GM23338 (cell line): Measurements from ENCODE around the gene VWC2. TPM values are rescaled to one million over a fixed set of nuclear protein-coding genes. Genes with fewer than 3 reads are reported as not detected.

Experiments used
- ATAC-seq: fragments of 200-7000 bp; cut with Tn5 transposase; 3 replicates; pipeline ENCODE4 v1.9.1; 2020
- DNase-seq: peaks from one replicate; pipeline ENCODE4 v3.0.0-alpha.2; 2015; ENCODE audit warnings: low spot score
- H2AFZ ChIP-seq: fragments of 200-600 bp; sonication (generic); 2 replicates; pipeline ENCODE4 v1.8.0; 2016; ENCODE audit warnings: antibody characterized with exemption, mild to moderate bottlenecking, moderate library complexity
- H3F3A ChIP-seq: fragments of 200-600 bp; sonication (generic); replicated peaks from 2 replicates; pipeline ENCODE4 v1.8.0; 2017; ENCODE audit warnings: antibody characterized with exemption, mixed run types, low read depth
- H3K27ac ChIP-seq: fragments of 200-600 bp; sonication (generic); 2 replicates; pipeline ENCODE4 v1.6.1; 2016; ENCODE audit warnings: low read depth
- H3K27me3 ChIP-seq: fragments of 200-600 bp; sonication (generic); 2 replicates; pipeline ENCODE4 v1.8.0; 2016; ENCODE audit warnings: mild to moderate bottlenecking, mixed run types, moderate library complexity; ENCODE audit not compliant: insufficient read depth
- H3K36me3 ChIP-seq: fragments of 200-600 bp; sonication (generic); 2 replicates; pipeline ENCODE4 v1.8.0; 2016; ENCODE audit warnings: mild to moderate bottlenecking; ENCODE audit not compliant: insufficient read depth
- H3K4me1 ChIP-seq: fragments of 200-600 bp; sonication (generic); 2 replicates; pipeline ENCODE4 v1.8.0; 2016; ENCODE audit warnings: mild to moderate bottlenecking, moderate library complexity; ENCODE audit not compliant: insufficient read depth
- H3K4me2 ChIP-seq: fragments of 200-600 bp; sonication (generic); 2 replicates; pipeline ENCODE4 v1.7.1; 2017; ENCODE audit warnings: mixed run types
- H3K4me3 ChIP-seq: fragments of 200-600 bp; sonication (generic); 2 replicates; pipeline ENCODE4 v1.6.1; 2016; ENCODE audit warnings: mixed run types
- H3K79me2 ChIP-seq: fragments of 200-600 bp; sonication (generic); replicated peaks from 2 replicates; pipeline ENCODE4 v1.8.0; 2017; ENCODE audit warnings: mild to moderate bottlenecking; ENCODE audit not compliant: insufficient read depth
- H3K9me2 ChIP-seq: fragments of 200-600 bp; sonication (generic); 2 replicates; pipeline ENCODE4 v1.8.0; 2017; ENCODE audit not compliant: insufficient read depth
- H4K20me1 ChIP-seq: fragments of 200-600 bp; sonication (generic); replicated peaks from 2 replicates; pipeline ENCODE4 v1.8.0; 2017; ENCODE audit warnings: mild to moderate bottlenecking; ENCODE audit not compliant: insufficient read depth
- H3K27ac Mint-ChIP-seq: 2 replicates; pipeline ENCODE4 v1.8.0; 2020; ENCODE audit warnings: inconsistent platforms, mild to moderate bottlenecking, moderate library complexity, mixed read lengths
- H3K27me3 Mint-ChIP-seq: 3 replicates; pipeline ENCODE4 v1.8.0; 2022; ENCODE audit warnings: low read depth, mild to moderate bottlenecking, moderate library complexity, mixed read lengths, inconsistent platforms; ENCODE audit not compliant: insufficient read depth, poor library complexity
- H3K36me3 Mint-ChIP-seq: 3 replicates; pipeline ENCODE4 v1.8.0; 2021; ENCODE audit warnings: low read depth, mild to moderate bottlenecking, inconsistent platforms, moderate library complexity, mixed read lengths
- H3K4me1 Mint-ChIP-seq: 3 replicates; pipeline ENCODE4 v1.8.0; 2020; ENCODE audit warnings: mild to moderate bottlenecking, inconsistent platforms, mixed read lengths
- H3K4me3 Mint-ChIP-seq: 3 replicates; pipeline ENCODE4 v1.8.0; 2021; ENCODE audit warnings: moderate library complexity, mild to moderate bottlenecking, inconsistent platforms, mixed read lengths
- H3K9me3 Mint-ChIP-seq: 3 replicates; pipeline ENCODE4 v1.8.0; 2020; ENCODE audit warnings: moderate library complexity, mild to moderate bottlenecking, inconsistent platforms, mixed read lengths
- CREB1 ChIP-seq: fragments of 250-450 bp; sonication (Bioruptor Pico); IDR thresholded peaks from 2 replicates; pipeline ENCODE4 v1.5.0; 2020; ENCODE audit warnings: low read depth, mild to moderate bottlenecking, moderate library complexity
- CTCF ChIP-seq, 2 experiments: fragments of 200-600 bp in 1 of 2; sonication (generic) in 1 of 2; conservative IDR thresholded peaks; 2 replicates each; pipeline versions ENCODE4 v1.5.1 to v1.6.1; 2016 to 2017; ENCODE audit warnings: antibody characterized with exemption in 2 of 2, low read depth in 2 of 2, mild to moderate bottlenecking in 2 of 2, moderate library complexity in 1 of 2
- ETS1 ChIP-seq: IDR thresholded peaks from 2 replicates; pipeline ENCODE4 v1.6.1; 2016; ENCODE audit warnings: antibody characterized with exemption
- EZH2 ChIP-seq: fragments of 200-600 bp; sonication (generic); IDR thresholded peaks from one replicate; pipeline ENCODE4 v1.8.0; 2017; ENCODE audit warnings: antibody characterized with exemption, mild to moderate bottlenecking, low read depth; ENCODE audit not compliant: unreplicated experiment
- EZH2phosphoT487 ChIP-seq: fragments of 200-600 bp; sonication (generic); IDR thresholded peaks from one replicate; pipeline ENCODE4 v1.8.1; 2018; ENCODE audit warnings: antibody characterized with exemption; ENCODE audit not compliant: unreplicated experiment
- JUNB ChIP-seq: IDR thresholded peaks from one replicate; pipeline ENCODE4 v1.6.1; 2016; ENCODE audit warnings: antibody characterized with exemption; ENCODE audit not compliant: unreplicated experiment
- NANOG ChIP-seq: IDR thresholded peaks from 2 replicates; pipeline ENCODE4 v1.6.1; 2016; ENCODE audit warnings: antibody characterized with exemption, borderline replicate concordance
- POLR2AphosphoS5 ChIP-seq: IDR thresholded peaks from 2 replicates; pipeline ENCODE4 v1.6.1; 2016; ENCODE audit warnings: antibody characterized with exemption, low read depth
- REST ChIP-seq: IDR thresholded peaks from one replicate; pipeline ENCODE4 v1.6.1; 2018; ENCODE audit warnings: antibody characterized with exemption; ENCODE audit not compliant: unreplicated experiment
- STAT1 ChIP-seq: IDR thresholded peaks from one replicate; pipeline ENCODE4 v1.6.1; 2016; ENCODE audit warnings: antibody characterized with exemption; ENCODE audit not compliant: unreplicated experiment
- ZNF114 ChIP-seq: fragments of 250-450 bp; sonication (Bioruptor Pico); IDR thresholded peaks from 2 replicates; pipeline ENCODE4 v1.5.0; 2020; ENCODE audit warnings: mild to moderate bottlenecking, moderate library complexity
- ZNF331 ChIP-seq: fragments of 250-450 bp; sonication (Bioruptor Pico); IDR thresholded peaks from 2 replicates; pipeline ENCODE4 v1.5.0; 2020; ENCODE audit warnings: low read depth, mild to moderate bottlenecking, moderate library complexity
- polyA plus RNA-seq: library from polyadenylated mRNA; unstranded; fragments of >200 nt; fragmentation: Nextera tagmentation; extraction: Ambion mirVana; gene quantifications from 2 replicates; pipeline ENCODE4 v1.2.1, GENCODE V29; 2016
- total RNA-seq: library from RNA; depleted of rRNA; stranded (reverse); fragments of >200 nt; shearing (Covaris generic); gene quantifications from 2 replicates; pipeline ENCODE4 v1.2.3, GENCODE V29; 2014
- TF ChIP-seq, protein P1 (sequence below): fragments of 250-450 bp; sonication (Bioruptor Pico); IDR thresholded peaks from 2 replicates; pipeline ENCODE4 v1.5.0; 2020; ENCODE audit warnings: mild to moderate bottlenecking, moderate library complexity

VWC2 gene
- total and polyA plus RNA-seq, 2 experiments from 2014 or later = 0.15 to 0.45 TPM

DNA sequence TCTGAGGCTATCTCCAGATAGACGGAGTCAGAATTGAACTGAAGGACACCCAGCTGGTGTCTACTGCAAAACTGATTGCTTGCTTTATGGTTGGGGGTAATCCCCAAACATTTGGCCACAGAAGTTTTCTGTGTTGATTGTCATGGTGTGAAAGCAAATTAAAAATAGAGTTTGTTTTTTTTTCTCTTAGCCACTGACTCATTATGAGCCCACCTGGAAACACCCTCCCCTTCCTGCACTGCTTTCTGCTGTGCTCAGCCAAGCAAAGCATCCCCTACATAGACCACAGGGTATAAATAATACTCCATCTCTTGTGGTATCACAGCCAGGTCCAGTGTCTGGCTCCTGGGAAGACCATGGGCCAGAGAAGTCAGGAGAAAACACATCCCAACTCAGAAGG is 6.5 kb upstream of the VWC2 start:
- H3K4me1 ChIP-seq = no peaks in the 10 kb centered on the region
- peaks cover 22% of the 10 kb centered on the region for H3K27me3 ChIP-seq
- no peaks in the 10 kb centered on the region for H3K36me3 ChIP-seq
- Mint-ChIP-seq H3K36me3 (no peaks in the 10 kb centered on the region), H3K27ac (no peak overlapping the region), H3K4me1 (peaks cover 25% of the 10 kb centered on the region), H3K4me3 (no peak overlapping the region), H3K9me3 (no peaks in the 10 kb centered on the region), H3K27me3 (peaks cover 11% of the 10 kb centered on the region)
- no peak overlapping the region for H3K4me3 ChIP-seq
- H3K4me2 ChIP-seq = no peak overlapping the region
- H2AFZ ChIP-seq = no peak overlapping the region
- H3K27ac ChIP-seq = no peak overlapping the region
- H3F3A ChIP-seq = no peaks in the 10 kb centered on the region
- H4K20me1 ChIP-seq = no peaks in the 10 kb centered on the region
- TF ChIP-seq ZNF114 = no peak
- no peak for TF ChIP-seq JUNB
- TF ChIP-seq ZNF331 (CRISPR knock-in tag) = no peak
- TF ChIP-seq, protein P1, sequence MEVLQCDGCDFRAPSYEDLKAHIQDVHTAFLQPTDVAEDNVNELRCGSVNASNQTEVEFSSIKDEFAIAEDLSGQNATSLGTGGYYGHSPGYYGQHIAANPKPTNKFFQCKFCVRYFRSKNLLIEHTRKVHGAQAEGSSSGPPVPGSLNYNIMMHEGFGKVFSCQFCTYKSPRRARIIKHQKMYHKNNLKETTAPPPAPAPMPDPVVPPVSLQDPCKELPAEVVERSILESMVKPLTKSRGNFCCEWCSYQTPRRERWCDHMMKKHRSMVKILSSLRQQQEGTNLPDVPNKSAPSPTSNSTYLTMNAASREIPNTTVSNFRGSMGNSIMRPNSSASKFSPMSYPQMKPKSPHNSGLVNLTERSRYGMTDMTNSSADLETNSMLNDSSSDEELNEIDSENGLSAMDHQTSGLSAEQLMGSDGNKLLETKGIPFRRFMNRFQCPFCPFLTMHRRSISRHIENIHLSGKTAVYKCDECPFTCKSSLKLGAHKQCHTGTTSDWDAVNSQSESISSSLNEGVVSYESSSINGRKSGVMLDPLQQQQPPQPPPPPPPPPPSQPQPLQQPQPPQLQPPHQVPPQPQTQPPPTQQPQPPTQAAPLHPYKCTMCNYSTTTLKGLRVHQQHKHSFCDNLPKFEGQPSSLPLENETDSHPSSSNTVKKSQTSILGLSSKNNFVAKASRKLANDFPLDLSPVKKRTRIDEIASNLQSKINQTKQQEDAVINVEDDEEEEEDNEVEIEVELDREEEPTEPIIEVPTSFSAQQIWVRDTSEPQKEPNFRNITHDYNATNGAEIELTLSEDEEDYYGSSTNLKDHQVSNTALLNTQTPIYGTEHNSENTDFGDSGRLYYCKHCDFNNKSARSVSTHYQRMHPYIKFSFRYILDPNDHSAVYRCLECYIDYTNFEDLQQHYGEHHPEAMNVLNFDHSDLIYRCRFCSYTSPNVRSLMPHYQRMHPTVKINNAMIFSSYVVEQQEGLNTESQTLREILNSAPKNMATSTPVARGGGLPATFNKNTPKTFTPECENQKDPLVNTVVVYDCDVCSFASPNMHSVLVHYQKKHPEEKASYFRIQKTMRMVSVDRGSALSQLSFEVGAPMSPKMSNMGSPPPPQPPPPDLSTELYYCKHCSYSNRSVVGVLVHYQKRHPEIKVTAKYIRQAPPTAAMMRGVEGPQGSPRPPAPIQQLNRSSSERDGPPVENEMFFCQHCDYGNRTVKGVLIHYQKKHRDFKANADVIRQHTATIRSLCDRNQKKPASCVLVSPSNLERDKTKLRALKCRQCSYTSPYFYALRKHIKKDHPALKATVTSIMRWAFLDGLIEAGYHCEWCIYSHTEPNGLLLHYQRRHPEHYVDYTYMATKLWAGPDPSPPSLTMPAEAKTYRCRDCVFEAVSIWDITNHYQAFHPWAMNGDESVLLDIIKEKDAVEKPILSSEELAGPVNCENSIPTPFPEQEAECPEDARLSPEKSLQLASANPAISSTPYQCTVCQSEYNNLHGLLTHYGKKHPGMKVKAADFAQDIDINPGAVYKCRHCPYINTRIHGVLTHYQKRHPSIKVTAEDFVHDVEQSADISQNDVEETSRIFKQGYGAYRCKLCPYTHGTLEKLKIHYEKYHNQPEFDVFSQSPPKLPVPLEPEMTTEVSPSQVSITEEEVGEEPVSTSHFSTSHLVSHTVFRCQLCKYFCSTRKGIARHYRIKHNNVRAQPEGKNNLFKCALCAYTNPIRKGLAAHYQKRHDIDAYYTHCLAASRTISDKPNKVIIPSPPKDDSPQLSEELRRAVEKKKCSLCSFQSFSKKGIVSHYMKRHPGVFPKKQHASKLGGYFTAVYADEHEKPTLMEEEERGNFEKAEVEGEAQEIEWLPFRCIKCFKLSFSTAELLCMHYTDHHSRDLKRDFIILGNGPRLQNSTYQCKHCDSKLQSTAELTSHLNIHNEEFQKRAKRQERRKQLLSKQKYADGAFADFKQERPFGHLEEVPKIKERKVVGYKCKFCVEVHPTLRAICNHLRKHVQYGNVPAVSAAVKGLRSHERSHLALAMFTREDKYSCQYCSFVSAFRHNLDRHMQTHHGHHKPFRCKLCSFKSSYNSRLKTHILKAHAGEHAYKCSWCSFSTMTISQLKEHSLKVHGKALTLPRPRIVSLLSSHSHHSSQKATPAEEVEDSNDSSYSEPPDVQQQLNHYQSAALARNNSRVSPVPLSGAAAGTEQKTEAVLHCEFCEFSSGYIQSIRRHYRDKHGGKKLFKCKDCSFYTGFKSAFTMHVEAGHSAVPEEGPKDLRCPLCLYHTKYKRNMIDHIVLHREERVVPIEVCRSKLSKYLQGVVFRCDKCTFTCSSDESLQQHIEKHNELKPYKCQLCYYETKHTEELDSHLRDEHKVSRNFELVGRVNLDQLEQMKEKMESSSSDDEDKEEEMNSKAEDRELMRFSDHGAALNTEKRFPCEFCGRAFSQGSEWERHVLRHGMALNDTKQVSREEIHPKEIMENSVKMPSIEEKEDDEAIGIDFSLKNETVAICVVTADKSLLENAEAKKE = no peak
- no peak for TF ChIP-seq CTCF (conservative IDR thresholded peaks at IDR 0.05; ENCODE audit: low read depth in 2 of 2)
- TF ChIP-seq CREB1 (CRISPR knock-in tag) = no peak
- TF ChIP-seq ETS1 = no peak
- no peak for TF ChIP-seq STAT1
- TF ChIP-seq REST = no peak
- TF ChIP-seq NANOG = no peak
- no peak for TF ChIP-seq EZH2phosphoT487
- no peak for TF ChIP-seq POLR2AphosphoS5
- no peak for TF ChIP-seq EZH2
- H3K79me2 ChIP-seq = no peaks in the 10 kb centered on the region
- DNase-seq (no peak), ATAC-seq (no peak)
- H3K9me2 ChIP-seq = 0 out of 2 replicates have a peak, but pooled peaks cover 5% of the 10 kb centered on the region
